Lower lobe of right lung (tissue), 2 donors: Measurements from ENCODE around the gene SERTAD2. TPM values are rescaled to one million over a fixed set of nuclear protein-coding genes. Genes with fewer than 3 reads are reported as not detected.

Source experiments
- ATAC-seq, 2 donors: fragments of 200-7000 bp; cut with Tn5 transposase; one replicate each; pipeline ENCODE4 v1.9.1; 2020 to 2022; ENCODE audit warnings: mild to moderate bottlenecking in 2 of 2, moderate library complexity in 2 of 2
- DNase-seq: peaks from one replicate; pipeline ENCODE4 v3.0.0-alpha.2; 2020
- H3K27ac ChIP-seq: fragments of 200-600 bp; one replicate; pipeline ENCODE4 v1.8.0; 2022
- H3K27me3 ChIP-seq: fragments of 200-600 bp; one replicate; pipeline ENCODE4 v1.8.0; 2022; ENCODE audit warnings: low read depth
- H3K36me3 ChIP-seq: fragments of 200-600 bp; one replicate; pipeline ENCODE4 v1.8.0; 2022; ENCODE audit warnings: mild to moderate bottlenecking
- H3K4me1 ChIP-seq: fragments of 200-600 bp; one replicate; pipeline ENCODE4 v1.8.0; 2022
- H3K4me3 ChIP-seq: fragments of 200-600 bp; one replicate; pipeline ENCODE4 v1.8.0; 2022; ENCODE audit warnings: mild to moderate bottlenecking
- H3K9me3 ChIP-seq: fragments of 200-600 bp; one replicate; pipeline ENCODE4 v1.8.0; 2022
- intact Hi-C: fragments of 100-400 bp; cut with DNase I; formaldehyde crosslinking; loops from one replicate; pipeline ENCODE4 v1.11.0; 2022
- total RNA-seq: library from RNA; stranded (reverse); fragmentation: NEBNext Ultra II Directional; extraction: Animal tissue kit (Norgen Biotek cat#: 25700); gene quantifications from one replicate; pipeline ENCODE4 v1.2.1, GENCODE V29; 2021
- TF ChIP-seq, protein P1 (sequence below): fragments of 200-600 bp; IDR thresholded peaks from one replicate; pipeline ENCODE4 v1.8.0; 2022; ENCODE audit warnings: antibody characterized with exemption, mild to moderate bottlenecking
- donor health status: DM: no; HTN: yes; CAD: no; lungs with severe emphysema.

SERTAD2 gene
- total RNA-seq, 1 donor from 2014 or later: 20.1 TPM

DNA sequence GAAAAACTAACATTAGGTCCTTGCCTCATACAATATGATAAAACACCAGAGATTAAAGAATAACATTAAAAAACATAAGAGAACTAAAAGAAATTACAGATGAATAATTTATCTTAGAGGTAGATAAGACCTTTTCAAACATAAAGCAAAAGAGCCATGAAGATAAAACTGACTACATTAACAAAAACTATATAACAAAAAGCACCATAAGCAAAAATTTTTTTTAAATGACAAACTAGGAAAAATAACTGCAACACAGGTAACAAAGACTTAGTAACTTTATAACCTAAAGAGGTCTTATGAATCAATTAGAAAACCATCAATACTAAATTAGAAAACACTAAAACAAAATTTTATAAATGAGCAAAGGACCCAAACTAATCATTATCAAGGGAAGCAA, 16.3 kb upstream of the SERTAD2 start:
- Histone ChIP-seq H3K27me3 (no peaks in the 10 kb centered on the region), H3K27ac (no peak overlapping the region), H3K4me1 (peaks cover 13% of the 10 kb centered on the region), H3K9me3 (no peaks in the 10 kb centered on the region), H3K36me3 (no peaks in the 10 kb centered on the region), H3K4me3 (no peak overlapping the region)
- intact Hi-C loops: no loop called here
- TF ChIP-seq, protein P1, sequence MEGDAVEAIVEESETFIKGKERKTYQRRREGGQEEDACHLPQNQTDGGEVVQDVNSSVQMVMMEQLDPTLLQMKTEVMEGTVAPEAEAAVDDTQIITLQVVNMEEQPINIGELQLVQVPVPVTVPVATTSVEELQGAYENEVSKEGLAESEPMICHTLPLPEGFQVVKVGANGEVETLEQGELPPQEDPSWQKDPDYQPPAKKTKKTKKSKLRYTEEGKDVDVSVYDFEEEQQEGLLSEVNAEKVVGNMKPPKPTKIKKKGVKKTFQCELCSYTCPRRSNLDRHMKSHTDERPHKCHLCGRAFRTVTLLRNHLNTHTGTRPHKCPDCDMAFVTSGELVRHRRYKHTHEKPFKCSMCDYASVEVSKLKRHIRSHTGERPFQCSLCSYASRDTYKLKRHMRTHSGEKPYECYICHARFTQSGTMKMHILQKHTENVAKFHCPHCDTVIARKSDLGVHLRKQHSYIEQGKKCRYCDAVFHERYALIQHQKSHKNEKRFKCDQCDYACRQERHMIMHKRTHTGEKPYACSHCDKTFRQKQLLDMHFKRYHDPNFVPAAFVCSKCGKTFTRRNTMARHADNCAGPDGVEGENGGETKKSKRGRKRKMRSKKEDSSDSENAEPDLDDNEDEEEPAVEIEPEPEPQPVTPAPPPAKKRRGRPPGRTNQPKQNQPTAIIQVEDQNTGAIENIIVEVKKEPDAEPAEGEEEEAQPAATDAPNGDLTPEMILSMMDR: no peak
- ATAC-seq (no peak), DNase-seq (no peak)

DNA sequence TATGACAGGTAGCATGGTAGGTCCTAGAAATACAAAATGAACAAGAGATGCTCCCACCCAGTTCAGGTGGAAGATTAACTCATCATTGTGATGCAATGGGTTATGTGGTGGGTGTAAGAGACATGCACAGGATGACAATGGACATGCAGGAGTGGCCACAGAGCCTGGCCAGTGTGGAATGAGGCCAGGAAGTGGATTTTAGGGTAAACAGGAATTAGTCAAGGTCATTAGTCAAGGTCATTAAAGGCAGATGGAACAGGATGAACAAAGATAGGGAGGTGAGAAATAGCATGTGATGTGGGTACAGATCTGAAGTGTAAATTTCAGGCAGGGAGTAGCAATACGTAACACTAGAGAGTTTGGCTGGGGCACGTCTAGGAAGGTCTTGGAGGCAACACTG, 15.6 kb upstream of the SERTAD2 start:
- no peak for ATAC-seq
- no peak for DNase-seq
- Histone ChIP-seq H3K27me3 (no peaks in the 10 kb centered on the region), H3K4me3 (no peak overlapping the region), H3K9me3 (no peaks in the 10 kb centered on the region), H3K27ac (no peak overlapping the region), H3K36me3 (no peaks in the 10 kb centered on the region), H3K4me1 (peaks cover 13% of the 10 kb centered on the region)
- TF ChIP-seq, protein P1: no peak
- intact Hi-C loops: no loop called here

DNA sequence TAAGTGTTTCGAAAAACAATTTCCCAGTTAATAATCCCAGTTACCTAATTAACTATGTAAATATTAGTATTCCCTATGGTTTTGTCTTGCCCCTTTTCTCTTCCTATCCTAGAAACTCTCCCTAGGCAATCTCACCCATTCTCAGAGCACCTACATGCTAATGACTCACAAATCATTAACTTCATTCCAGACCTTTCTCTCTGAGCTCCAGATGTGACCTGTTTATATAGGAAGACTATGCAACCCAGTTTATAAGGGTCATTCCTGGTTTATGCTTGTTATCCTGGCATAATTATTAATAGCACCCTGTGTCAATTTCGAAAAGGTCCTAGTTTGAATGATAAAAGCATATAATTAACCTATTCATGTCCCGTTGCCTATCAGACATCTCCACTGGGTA, 14.8 kb upstream of the SERTAD2 start:
- TF ChIP-seq, protein P1: no peak
- Histone ChIP-seq H3K36me3 (no peaks in the 10 kb centered on the region), H3K4me1 (peaks cover 13% of the 10 kb centered on the region), H3K27me3 (no peaks in the 10 kb centered on the region), H3K4me3 (no peak overlapping the region), H3K27ac (no peak overlapping the region), H3K9me3 (no peaks in the 10 kb centered on the region)
- ATAC-seq (no peak), DNase-seq (no peak)
- intact Hi-C loops: no loop called here

DNA sequence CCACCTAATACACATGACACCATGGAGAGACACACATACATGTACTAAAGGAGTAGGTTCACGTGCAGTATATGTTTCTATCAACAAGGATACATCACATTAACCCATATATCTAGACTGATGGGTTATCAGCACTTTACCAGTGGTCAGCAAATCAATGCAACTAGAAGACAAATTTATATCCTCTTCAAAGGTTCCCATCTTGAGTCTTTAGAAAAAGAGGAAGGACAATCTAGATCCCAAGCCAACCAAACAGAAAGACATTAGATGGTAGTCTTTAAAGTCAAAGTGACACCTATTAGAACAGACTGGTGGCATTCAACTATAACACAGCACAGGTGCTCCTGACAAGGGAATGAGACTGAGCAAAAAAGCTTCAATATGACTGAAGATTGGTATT, 13.8 kb upstream of the SERTAD2 start:
- TF ChIP-seq, protein P1: no peak
- no peak overlapping the region for H3K4me3 ChIP-seq
- H3K9me3 ChIP-seq: no peaks in the 10 kb centered on the region
- ATAC-seq (no peak), DNase-seq (no peak)
- H3K27me3 ChIP-seq: no peaks in the 10 kb centered on the region
- H3K36me3 ChIP-seq: no peaks in the 10 kb centered on the region
- no peak overlapping the region for H3K27ac ChIP-seq
- peaks cover 13% of the 10 kb centered on the region for H3K4me1 ChIP-seq
- intact Hi-C loops: no loop called here

DNA sequence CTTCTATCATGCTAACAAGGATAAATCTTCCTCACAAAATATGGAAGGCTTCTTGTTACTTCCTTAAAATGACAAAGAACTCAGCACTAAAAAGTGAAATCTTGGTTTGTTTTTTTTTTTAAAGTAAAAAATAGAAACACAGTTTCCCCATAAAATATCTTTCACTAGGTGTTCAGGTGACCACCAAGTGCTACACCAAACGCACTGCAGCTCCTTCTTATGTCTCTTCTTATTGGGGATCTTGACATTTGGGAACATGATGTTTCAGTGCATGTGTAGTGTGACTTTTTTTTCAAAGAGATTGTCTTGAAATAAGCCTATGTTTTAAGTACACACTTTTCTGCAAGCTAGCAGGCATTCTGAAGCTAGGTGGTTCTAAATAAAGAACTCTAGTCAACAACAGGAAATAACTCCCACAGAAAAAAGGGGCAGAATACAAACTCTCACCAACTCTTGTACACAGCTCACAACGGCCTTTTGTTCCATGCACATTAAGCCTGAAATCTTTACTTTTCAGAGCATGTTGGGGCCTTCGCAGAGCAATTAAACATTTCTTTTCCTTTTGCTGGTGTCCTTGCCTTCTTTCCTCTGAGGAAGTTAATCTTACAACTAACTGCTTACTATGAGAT, 13.2 kb upstream of the SERTAD2 start:
- intact Hi-C loops: no loop called here
- no peaks in the 10 kb centered on the region for H3K9me3 ChIP-seq
- no peaks in the 10 kb centered on the region for H3K36me3 ChIP-seq
- H3K27ac ChIP-seq: no peak overlapping the region
- no peaks in the 10 kb centered on the region for H3K27me3 ChIP-seq
- DNase-seq: no peak
- H3K4me3 ChIP-seq: no peak overlapping the region
- peaks cover 13% of the 10 kb centered on the region for H3K4me1 ChIP-seq
- no peak for ATAC-seq
- TF ChIP-seq, protein P1: no peak
